Muscle of arm (tissue), 14 donors: ENCODE measurements around the gene HOXA13. TPM values are rescaled to one million over a fixed set of nuclear protein-coding genes. Genes with fewer than 3 reads are reported as not detected.

Experiments
- DNase-seq: peaks from one replicate; pipeline ENCODE4 v3.0.0-alpha.2; 2013
- long read RNA-seq, 11 donors: transcript quantifications; one replicate each; lab custom pipeline, GENCODE V29; 2026
- polyA plus RNA-seq, 12 donors: library from polyadenylated mRNA; unstranded; fragments of 120-200 nt; gene quantifications; one replicate each; pipeline ENCODE4 v1.2.1, GENCODE V29; 2013; ENCODE audit not compliant: insufficient read length in 12 of 12

The HOXA13 gene
- 1 to 10 TPM in 2 of 12 donors, under 1 TPM in 7, not detected in 3; 0.07 to 8.1 (median 0.45) TPM for polyA plus RNA-seq
- long read RNA-seq, donor 1, full-length matches to known transcripts: 10 of 10 reads
- long read RNA-seq, donor 1, partial matches to known transcripts: 0 of 10 reads
- long read RNA-seq, donor 1, other reads (novel, unspliced or antisense): 0 of 10 reads
- long read RNA-seq, donor 2: 0 reads
- long read RNA-seq, donor 3: 0 reads
- long read RNA-seq, donor 4: 0 reads
- long read RNA-seq, donor 5: 0 reads
- long read RNA-seq, donor 6: 0 reads
- long read RNA-seq, donor 7: 0 reads
- long read RNA-seq, donor 8: 0 reads
- long read RNA-seq, donor 9: 0 reads
- long read RNA-seq, donor 10: 0 reads
- long read RNA-seq, donor 11, full-length matches to known transcripts: 1 of 1 reads
- long read RNA-seq, donor 11, partial matches to known transcripts: 0 of 1 reads
- long read RNA-seq, donor 11, other reads (novel, unspliced or antisense): 0 of 1 reads

DNA sequence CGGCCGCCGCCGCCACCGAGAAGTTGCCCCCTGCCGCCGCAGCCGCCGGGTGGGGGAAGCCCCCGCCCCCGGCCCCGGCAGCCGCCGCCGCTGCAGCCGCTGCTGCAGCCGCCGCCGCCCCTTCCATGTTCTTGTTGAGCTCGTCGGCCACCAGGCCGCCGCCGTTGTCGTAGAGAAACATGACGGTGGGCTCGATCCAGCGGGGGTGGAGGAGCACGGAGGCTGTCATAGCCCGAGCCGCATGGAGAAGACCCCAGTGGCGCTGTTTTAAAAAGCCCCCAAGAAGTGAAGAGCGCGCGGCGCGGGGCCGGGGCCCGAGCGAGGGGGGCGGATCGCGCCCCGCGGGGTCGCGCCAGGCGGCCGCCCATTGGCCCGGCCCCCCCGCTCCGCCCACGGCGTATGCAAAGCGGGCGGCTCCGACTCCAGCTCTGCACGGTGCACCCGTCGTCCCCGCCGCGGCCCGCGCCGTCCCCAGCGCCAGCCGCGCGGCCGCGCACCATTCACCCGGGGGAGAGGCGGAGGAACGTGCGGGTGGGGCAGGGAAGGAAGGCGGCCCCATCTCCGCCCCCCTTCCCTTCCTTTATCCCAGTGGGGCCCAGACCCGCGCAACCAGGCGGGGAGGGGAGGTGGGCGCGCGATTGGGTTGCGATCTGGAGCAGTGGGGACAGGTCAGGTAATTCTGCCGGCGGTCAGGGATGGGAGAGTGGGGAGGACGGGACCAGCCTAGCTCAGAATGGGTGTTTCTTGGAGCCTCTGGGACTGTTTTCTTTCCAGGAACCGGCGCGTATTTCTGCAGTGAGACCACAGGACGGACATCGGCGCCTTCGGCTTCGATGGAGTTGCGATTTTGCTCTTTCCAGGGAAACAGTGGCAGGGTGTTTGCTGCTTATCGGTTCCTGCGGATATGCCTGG is at the start of gene HOXA13:
HOXA13 (minus strand) TSS at position 243 of the 912 bp plus-strand sequence; CDS start at position 229, 14 bp downstream.
- DNase-seq: no peak

DNA sequence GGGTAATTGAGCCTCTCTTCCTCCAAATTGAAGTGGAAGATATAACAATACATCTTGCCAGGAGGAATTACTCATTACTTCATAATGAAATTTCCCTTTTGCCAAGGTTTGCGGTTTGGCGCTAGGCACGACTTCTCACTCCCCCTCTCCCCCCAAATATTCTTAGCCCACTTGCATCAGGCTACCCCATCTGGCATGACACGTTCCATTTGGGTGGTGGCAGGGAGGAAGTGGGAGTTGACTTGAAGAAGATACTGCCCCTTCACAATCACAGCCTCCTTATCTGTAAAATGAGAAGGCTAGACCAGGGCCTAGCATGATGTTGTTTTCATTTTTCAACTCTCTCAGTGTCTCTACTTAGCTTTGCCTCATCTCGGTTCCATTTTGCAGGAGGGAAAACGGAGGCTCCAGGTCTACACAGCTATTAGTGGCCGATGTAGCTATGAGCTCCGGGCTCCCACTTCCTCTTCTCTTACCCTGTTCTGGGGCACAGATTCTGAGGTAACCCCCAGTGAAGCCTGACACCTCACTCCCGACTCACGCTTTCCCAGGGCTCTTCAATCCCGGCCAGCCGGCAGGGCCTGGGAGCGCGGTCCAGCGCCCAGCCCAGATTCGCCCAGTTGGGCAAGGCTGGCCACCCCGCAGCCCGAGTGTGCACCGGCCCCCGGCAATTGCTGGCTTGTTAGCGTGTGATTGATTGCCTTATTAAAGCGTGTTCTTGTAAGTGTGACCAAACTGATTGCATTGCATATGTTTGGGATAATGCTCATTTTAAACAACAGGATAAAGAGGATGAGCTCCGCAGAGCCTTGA is 49.2 kb upstream of the HOXA13 start:
- DNase-seq: no peak

DNA sequence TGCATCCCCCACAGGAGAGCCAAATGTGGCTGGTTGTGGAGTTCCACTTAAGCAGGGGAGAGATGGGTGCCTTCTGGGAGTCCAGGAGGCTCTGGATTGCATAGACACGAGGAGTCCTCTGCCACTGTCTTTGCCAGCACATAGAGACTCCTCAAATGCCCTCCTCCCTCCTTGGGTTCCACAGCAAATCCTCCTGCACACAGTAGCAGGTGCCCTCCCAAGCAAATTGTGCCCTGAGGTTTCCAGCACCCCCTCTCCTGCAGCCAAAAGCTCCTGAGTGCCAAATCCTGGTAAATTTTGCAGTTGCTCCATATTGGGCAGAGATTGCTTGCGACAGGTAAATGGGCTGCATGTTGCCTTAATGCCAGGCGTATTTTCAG is 48.5 kb upstream of the HOXA13 start:
- DNase-seq: no peak

DNA sequence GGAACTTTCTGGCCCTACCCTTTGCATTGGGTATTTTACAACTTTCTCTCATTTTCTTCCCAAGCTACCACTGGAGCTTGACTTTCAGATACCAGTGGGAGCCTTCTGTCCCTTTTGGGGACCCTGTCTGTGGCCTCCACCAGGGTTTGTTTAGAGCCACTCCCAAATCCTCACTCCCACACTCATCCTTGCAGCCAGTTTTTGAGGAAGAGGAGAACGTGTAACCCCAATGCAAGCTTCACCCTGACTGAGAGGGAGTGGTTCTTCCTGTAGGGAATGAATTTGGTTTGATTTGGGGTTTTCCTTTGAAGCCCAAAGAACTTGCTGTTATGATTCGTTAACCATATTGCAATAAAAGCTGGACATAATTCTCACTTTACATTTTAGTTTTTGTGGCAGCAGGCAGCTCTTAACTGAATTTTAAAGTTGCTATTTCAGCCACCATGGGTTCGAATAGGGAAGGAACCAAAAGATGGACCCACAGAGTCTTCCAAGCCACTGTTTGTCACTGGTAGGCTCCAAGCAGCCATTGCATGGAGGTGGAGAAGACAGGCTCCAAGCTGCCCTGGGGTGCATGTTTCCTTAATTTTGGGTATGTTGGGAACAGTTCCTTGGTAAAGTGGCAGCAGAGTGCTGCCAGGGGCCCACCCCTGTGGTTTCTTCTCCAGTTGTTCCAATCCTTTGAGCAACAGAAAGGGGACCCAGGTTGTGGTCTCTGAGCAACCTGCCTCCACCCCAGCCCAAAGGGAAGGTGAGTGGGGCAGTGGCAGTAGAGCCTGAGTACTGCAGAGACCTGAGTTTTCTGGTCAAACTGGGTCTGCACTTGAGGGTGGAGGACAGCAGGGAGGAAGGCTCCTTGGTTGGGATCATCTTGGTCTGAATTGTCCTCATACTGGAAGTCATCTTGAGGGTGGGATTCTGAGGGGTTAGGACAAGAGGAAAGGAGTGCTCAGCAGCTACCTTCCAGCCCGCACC is 47.8 kb upstream of the HOXA13 start:
- no peak for DNase-seq

DNA sequence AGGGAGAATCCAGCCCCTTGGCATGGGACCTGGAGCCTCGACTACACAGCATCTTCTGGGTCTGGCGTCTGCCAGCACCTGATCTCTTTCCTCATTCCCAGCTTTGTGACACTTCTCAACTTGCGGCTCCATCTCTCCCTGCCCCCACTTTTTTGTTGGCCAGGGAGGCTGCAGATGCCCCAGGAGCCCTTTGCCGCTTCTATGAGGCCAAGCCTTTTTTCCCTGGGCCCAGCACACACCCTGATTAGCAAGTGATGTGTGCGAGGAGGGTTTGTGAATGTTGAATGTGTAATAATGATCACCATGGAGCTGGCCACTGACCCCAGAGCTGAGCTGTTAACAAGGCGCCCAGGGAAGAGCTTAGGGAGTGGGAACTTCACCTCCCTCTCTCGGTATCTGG is 47.1 kb upstream of the HOXA13 start:
- no peak for DNase-seq

DNA sequence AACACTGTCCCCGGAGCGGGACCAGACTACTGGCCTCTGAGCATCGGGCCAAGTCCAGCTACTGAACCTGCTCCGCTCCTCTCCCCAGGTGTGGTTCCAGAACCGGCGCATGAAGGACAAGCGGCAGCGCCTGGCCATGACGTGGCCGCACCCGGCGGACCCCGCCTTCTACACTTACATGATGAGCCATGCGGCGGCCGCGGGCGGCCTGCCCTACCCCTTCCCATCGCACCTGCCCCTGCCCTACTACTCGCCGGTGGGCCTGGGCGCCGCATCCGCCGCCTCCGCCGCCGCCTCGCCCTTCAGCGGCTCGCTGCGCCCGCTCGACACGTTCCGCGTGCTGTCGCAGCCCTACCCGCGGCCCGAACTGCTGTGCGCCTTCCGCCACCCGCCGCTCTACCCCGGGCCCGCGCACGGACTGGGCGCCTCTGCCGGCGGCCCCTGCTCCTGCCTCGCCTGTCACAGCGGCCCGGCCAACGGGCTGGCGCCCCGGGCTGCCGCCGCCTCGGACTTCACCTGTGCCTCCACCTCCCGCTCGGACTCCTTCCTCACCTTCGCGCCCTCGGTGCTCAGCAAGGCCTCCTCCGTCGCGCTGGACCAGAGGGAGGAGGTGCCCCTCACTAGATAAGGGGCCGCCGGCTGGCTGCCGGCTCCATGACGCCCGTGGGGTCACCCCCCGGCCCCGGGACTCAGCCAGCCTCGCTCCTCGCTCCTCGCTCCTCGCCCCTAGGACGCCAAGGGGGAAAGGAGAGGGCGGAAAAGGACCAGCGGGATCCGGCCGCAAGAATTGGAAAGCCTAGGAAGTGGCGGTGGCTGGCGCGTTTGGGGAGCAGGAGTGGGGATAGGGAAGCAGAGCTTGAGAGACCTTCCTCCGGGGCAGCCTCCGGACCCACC is 46.2 kb upstream of the HOXA13 start:
- no peak for DNase-seq

DNA sequence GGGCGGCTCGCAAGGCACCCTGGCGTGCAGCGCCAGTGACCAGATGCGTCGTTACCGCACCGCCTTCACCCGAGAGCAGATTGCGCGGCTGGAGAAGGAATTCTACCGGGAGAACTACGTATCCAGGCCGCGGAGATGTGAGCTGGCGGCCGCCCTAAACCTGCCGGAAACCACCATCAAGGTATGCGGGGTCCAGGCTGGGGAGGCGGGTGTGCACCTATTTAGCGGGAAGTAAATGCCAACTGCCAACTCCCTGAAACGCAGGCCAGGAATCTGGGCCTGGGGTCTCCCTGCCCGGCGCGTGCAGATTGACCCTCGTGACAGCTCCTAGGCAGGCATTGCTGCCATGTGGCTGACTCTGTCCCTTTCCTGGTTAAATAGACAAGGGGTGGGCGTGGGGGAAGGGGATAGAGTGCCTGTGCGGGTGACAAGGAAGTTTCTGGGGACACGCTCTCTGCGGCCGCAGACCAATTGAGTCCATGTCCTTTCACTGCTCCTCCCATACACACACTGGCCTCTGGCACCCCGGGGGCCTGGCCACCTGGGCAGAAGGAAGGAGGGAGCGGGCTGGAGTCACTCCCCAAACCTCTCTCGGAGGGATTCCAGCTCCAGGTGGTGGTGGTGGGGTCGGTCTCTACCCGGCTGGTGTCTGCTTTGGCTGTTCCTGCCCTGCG is 45.4 kb upstream of the HOXA13 start:
- DNase-seq: no peak

DNA sequence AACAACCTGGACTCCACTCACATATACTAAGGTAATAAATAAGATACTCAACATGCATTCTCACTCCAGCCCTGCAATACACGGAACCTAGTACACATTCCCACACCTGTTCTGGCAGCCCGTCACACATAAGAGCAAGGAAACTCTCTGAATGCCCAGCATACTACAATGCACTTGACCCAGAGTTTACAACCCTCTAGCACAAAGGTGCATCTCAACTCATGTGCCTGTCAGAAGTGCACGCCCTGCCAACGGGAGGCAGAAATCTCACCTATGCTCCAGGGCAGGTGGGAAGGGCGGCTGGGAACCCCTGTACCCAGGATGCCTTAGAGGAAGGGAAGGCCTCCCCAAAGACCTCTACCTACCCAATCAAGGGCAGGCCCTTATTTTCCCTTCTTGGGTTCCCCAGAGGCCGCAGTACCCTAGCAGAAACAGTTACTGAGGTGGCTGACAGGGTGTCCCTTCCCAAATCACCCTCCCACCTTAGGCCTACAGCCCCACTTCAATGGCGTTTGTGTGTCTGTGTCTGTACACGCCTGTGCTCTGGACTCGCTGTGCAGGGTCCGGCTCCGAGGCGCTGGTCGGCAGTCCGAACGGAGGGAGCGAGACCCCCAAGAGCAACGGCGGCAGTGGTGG is 44.7 kb upstream of the HOXA13 start:
- DNase-seq: no peak

DNA sequence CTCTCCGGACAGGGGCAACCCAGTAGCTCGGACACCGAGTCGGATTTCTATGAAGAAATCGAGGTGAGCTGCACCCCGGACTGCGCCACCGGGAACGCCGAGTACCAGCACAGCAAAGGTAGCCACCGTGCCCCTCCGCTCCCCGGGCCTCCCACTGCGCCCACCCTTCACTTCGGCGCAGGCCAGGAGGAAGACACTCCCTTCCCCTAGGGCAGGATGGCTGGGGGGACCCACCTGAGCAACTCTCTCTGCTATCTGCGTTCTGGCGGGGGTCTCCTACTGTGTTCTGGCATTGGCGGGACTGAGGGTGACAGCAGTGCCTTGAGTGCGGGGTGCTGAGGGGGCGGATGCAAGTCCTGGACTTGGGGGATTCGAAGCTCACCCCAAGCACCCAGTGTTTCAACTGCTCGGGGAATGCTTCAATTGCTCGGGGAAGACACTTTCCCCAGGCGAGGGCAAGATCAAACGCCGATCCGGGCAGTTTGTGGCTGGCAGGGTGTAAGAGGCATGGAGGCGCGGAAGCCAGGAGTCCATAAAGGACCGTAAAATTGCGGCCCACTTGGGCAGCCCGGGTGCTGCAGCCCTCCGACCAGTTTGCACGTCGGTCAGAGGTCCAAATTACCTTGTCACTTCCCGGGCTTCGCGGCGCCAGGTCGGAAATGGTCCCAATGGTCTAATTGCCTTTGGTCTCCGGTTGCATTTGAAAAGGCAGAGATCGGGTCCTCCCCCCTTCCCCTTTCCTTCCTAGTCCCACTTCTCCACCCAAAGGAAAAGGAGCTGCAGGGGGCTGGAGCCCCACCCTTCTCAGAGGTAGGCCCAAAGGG is 43.7 kb upstream of the HOXA13 start:
- DNase-seq: no peak

DNA sequence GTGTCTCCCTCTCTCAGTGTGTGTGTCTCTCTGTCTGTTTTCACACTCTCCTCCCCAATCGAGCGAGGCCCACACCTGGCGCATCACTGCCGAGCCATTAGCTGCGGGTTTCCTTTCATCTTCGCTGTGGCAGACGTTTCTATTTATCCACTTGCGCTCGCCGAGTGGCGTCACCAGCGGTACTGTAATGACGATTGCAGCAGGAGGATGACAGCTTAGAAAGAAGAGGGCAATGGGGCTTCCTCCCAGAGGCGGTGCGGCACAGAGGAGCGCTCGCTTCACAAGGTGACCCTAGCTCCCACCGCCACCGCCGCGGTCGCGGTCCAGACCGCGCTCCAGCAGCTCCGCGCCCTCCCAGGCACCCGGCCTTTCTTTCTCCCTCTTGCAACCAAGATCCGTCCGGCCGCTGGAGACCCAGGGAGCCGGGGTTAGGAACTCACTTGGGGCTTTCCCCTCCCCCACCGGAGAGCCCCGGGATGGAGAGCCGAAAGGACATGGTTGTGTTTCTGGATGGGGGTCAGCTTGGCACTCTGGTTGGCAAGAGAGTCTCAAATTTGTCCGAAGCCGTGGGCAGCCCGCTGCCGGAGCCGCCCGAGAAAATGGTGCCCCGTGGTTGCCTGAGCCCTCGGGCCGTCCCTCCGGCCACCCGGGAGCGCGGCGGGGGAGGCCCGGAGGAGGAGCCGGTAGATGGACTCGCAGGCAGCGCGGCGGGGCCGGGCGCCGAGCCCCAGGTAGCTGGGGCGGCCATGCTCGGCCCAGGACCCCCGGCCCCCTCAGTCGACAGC is 42.9 kb upstream of the HOXA13 start, which contains the start of gene EVX1:
EVX1 (plus strand) TSS at position 248 of the 785 bp plus-strand sequence; CDS start at position 477, 229 bp downstream.
- no peak for DNase-seq

DNA sequence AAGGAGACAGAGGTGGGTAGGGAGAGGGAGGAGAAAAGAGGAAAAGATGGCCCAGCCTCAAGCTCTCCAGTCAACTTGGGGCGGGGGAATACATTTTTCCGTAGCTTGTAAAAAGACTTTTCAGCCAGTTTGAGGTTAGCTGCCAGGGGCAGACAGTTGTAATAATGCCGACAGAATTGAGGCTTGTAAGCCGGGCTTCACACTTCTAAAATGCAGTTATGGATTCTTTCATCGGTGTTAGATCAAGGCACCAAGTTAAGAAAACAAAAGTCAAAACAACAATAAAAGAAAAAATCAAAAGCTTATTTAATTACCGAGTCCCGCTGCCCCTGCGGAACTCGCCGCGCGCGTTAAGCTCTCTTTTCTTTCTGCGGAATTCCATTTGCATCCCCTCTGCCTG is 42.3 kb upstream of the HOXA13 start:
- no peak for DNase-seq

DNA sequence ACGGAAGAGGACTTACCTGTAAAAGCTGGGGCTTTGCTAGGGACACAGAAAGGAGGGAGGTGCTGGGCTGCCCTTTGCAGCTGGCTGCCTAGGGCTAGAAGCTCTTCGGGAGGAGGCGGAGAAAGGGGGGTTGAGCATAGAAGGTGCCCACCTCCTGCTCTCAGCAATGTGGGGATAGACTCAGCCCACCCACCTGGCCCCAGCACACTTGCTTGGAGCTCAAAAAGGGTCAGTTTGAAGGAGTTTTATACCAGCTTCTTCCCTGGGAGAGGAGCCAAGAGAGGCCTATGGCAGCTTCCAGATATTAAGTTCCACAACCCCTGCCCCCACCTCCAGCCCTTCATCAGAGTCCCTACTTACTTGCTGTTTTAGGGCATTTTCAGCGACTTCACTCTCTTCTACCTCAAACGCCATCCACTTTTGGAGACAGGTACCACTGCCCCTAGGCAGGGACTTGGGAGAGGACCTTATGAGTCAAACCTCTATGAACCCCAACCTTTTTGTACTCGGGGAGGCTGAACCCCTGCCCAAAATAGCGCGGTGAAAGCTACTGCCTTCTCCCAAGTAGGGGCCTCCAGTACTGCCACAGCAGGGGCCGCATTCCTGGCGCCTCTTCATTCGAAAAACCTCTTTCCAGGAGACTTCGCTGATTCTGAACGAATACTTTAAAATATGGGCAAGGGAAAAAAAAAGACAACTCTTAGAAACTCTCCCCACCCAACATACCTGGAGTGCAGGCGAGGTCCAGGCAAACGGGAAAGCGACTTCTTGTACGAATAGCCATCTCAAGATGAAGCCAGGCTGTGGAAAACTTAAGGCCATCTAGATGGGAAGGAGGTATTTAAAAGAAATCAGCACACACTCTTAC is 41.5 kb upstream of the HOXA13 start:
- no peak for DNase-seq

DNA sequence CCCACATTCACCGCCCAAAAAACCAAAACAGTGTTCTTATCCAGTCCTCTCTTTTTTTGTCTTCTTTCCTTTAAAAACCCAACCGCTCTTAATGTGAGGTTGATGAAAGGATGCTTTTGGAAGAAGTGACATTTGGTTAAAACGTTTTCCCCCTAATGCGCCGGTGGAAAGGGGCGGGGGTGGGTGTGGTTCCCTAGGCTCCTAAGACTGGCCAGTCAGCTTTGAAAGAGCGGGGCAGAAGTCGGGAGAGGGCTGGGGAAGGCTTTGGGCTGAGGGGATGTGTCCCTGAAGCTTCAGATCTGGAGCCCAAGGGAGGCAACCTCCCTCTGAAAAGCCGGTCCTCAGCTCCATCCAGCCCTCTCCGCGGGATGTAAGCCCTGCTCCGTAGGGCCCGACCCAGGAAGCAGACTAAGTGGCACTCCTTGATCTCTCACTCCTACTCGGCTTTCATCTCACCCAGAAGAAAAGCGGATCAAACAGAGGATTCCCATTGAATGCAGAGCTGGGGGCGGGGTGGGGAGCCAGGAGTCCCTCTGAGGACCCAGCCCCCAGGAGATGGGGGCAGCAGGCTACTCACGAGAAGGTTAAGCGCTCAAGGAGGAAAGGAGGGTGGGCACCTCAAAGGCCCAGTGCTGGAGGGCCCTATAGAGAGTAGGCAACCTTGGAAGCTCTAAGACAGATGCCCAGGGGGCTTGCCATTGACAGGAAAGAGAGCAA is 40.3 kb upstream of the HOXA13 start:
- DNase-seq: no peak

DNA sequence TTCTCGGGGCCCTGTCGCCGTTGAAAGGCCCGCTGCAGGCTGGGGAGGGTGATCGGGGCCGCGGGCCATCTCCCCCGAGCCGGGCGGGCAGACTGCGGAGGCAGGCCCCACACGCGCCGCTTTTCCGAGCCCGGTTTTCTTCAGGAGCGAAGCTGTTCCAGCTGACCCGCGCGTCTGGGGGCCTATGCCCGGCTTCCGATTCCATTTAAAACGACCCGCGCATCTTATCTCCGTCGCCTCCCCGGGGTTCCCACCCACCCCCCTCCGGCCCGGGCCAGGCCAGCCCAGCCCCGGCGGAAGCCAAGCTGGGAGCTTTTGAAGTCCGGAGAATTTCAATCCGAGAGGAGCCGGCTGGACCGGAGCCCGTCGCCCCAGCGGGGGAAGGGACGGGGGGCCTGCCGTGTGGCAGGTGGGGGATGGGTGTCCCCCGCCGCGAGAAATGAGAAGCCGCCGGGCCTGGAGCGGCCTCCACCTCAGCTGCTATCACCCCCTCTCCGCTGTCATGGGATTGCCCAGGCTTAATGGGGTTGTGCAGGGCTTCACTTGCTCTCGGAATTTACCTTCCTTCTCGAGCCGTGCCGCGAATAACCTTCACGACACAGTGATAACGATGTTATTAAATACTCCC is 39.6 kb upstream of the HOXA13 start:
- no peak for DNase-seq
